ENCODE data around the gene RAB5A. TPM values are rescaled to one million over a fixed set of nuclear protein-coding genes. Genes with fewer than 3 reads are reported as not detected.

The RAB5A gene
- total RNA-seq, 2 donors from 2014 or later = 39.7 to 40.6 TPM

DNA sequence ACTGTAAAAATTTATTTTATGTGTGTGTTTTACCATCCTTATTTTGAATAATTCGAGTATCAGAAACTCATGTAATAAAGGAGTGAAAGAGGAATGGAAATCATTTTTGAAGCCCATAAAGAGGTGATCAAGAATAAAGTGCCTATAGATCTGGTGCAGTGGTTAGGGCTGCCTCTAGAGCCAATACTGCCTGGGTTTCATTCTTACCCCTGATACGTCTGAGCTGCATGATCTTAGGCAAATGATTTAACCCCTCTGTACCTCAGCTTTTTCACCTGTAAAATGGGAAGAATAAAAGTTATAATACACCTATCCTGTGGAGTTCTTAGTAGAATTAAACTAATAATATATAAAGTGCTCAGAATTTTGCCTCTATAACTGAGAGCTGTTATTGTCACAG is 43.2 kb upstream of the RAB5A start:
- no peak for DNase-seq (ENCODE audit: low spot score)
- H3K9me3 ChIP-seq = peaks cover 0 to 12% of the 10 kb centered on the region in 2 donors
- H3K36me3 ChIP-seq = no peaks in the 10 kb centered on the region
- H3K4me3 ChIP-seq = no peak overlapping the region
- no peak overlapping the region for H3K27ac ChIP-seq
- TF ChIP-seq, protein P1, sequence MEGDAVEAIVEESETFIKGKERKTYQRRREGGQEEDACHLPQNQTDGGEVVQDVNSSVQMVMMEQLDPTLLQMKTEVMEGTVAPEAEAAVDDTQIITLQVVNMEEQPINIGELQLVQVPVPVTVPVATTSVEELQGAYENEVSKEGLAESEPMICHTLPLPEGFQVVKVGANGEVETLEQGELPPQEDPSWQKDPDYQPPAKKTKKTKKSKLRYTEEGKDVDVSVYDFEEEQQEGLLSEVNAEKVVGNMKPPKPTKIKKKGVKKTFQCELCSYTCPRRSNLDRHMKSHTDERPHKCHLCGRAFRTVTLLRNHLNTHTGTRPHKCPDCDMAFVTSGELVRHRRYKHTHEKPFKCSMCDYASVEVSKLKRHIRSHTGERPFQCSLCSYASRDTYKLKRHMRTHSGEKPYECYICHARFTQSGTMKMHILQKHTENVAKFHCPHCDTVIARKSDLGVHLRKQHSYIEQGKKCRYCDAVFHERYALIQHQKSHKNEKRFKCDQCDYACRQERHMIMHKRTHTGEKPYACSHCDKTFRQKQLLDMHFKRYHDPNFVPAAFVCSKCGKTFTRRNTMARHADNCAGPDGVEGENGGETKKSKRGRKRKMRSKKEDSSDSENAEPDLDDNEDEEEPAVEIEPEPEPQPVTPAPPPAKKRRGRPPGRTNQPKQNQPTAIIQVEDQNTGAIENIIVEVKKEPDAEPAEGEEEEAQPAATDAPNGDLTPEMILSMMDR (IDR thresholded peaks at IDR 0.05) = no peak
- H3K4me1 ChIP-seq = no peaks in the 10 kb centered on the region
- H3K27me3 ChIP-seq = no peaks in the 10 kb centered on the region

DNA sequence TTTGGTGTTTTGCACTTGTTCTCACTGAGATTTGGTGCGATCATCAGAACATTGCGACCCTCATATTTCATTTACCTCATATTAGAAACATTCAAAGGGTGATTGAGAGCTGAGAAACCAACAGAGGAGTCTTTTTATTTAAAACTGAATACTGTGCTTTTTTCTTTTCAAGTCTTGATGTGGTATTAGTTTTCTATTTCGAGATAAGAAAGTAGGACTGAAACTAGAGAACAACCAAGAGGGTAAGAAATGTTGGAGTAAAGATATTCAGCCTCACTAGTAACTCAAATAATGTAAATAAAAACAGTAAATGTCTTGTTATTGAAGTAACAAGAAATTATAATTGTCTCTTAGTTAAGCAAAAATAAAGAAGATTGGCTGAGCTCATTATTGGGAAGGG is 39.4 kb upstream of the RAB5A start:
- H3K4me1 ChIP-seq = no peaks in the 10 kb centered on the region
- H3K4me3 ChIP-seq = no peak overlapping the region
- H3K27ac ChIP-seq = no peak overlapping the region
- no peaks in the 10 kb centered on the region for H3K36me3 ChIP-seq
- H3K27me3 ChIP-seq = no peaks in the 10 kb centered on the region
- TF ChIP-seq, protein P1 (IDR thresholded peaks at IDR 0.05) = no peak
- DNase-seq (ENCODE audit: low spot score) = no peak
- peaks cover 0 to 28% of the 10 kb centered on the region in 2 donors for H3K9me3 ChIP-seq

DNA sequence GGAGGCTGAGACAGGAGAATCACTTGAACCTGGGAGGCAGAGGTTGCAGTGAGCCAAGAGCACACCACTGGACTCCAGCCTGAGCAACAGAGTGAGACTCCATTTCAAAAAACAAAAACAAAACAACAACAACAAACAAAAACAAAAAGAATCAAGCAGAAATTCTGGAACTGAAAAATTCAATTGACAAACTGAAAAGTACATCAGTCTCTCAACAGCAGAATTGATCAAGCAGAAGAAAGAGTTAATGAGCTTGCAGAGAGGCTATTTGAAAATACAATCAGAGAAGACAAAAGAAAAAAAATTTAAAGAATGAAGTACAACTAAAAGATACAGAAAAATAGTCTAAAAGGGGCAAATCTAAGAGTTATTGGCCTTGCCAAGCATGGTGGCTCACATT is 35.4 kb upstream of the RAB5A start:
- H3K9me3 ChIP-seq = peaks cover 0 to 38% of the 10 kb centered on the region in 2 donors
- H3K36me3 ChIP-seq = no peaks in the 10 kb centered on the region
- H3K27ac ChIP-seq = no peak overlapping the region
- no peak overlapping the region for H3K4me3 ChIP-seq
- no peaks in the 10 kb centered on the region for H3K4me1 ChIP-seq
- no peaks in the 10 kb centered on the region for H3K27me3 ChIP-seq
- no peak for DNase-seq (ENCODE audit: low spot score)
- TF ChIP-seq, protein P1 (IDR thresholded peaks at IDR 0.05) = no peak

DNA sequence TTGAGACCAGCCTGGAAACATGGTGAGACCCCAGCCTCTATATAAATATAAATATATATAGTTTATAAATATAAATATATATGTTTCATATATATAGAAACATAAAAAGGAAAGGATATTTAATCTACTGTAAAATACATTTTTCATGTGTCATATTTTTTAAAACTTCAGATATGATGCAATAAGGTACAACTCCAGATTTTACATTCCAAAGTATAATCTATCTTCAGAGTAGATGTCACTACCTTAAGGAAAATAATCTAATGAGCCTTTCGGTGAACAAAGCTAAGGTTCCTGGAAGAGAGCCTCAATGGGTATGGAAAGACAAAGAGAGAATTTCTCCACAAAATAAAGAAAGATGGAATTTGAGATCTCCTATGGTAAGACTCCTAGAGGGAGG is 29.7 kb upstream of the RAB5A start:
- Histone ChIP-seq H3K36me3 (no peaks in the 10 kb centered on the region), H3K4me3 (no peak overlapping the region), H3K27me3 (no peaks in the 10 kb centered on the region), H3K27ac (no peak overlapping the region), H3K4me1 (no peaks in the 10 kb centered on the region), H3K9me3 (peaks cover 0 to 20% of the 10 kb centered on the region in 2 donors)
- TF ChIP-seq, protein P1 (IDR thresholded peaks at IDR 0.05) = no peak
- no peak for DNase-seq (ENCODE audit: low spot score)

DNA sequence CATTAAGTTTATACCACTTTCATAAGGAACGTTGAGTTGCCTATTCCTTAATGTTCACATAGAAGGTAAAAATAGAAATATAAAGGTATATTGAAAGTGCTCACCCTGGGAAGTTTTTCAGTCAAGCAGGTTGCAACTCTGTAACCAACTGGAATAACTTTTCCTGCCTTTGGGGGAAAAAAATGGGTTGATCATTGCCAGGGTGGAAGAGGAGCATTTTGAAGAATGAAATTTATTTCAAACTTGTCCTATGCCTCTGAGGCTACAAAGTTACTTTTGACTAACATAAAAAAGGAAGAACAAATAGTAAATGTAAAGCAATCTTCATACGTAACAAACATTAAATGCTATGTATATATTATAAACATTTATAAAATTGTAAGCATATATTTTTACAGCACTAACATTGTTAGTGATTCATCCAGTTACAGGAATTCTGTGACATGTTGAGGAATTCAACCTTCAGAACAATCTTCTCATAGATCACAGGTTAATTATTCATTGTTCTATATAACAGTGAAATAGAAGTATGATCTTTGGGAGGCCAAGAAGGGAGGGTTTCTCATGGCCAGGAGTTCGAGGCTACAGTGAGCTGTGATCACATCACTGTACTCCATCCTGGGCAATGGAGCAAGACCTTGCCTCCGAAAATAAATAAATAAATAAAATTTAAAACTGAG is 26.4 kb upstream of the RAB5A start:
- Histone ChIP-seq H3K9me3 (no peaks in the 10 kb centered on the region), H3K4me1 (no peaks in the 10 kb centered on the region), H3K4me3 (no peak overlapping the region), H3K27me3 (no peaks in the 10 kb centered on the region), H3K27ac (no peak overlapping the region), H3K36me3 (no peaks in the 10 kb centered on the region)
- no peak for DNase-seq (ENCODE audit: low spot score)
- TF ChIP-seq, protein P1 (IDR thresholded peaks at IDR 0.05) = no peak

DNA sequence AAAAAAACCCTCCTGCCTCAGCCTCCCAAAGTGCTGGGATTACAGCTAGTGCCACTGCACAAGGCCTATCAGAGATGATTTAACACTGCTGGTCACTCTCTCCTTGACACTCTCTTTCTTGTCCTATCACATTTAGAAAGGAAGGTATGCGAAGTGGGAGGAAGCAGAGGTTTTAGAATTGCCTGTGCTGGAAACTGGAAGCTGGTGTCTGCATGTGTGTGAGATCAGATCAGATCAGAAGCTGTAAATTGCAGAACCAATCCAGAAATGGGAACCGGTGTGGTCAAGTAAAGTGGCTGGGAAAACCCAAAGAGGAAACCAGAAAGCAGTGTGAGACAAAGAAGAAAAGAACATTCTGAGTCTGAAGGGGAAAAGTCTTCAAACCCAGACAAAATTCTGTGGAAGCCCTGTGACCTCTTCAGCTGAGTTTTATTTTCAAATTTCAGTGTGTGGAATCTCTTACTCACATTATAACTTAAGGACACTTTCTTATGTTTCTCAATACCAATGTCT is 15.7 kb upstream of the RAB5A start:
- H3K27ac ChIP-seq = no peak overlapping the region
- no peak for DNase-seq (ENCODE audit: low spot score)
- H3K4me1 ChIP-seq = no peaks in the 10 kb centered on the region
- H3K4me3 ChIP-seq = no peak overlapping the region
- no peaks in the 10 kb centered on the region for H3K27me3 ChIP-seq
- TF ChIP-seq, protein P1 (IDR thresholded peaks at IDR 0.05) = no peak
- no peaks in the 10 kb centered on the region for H3K36me3 ChIP-seq
- no peaks in the 10 kb centered on the region for H3K9me3 ChIP-seq

Measured in right atrium auricular region (tissue), 2 donors.